Smooth muscle cell (in vitro differentiated cells): ENCODE results near the gene C3orf70. TPM values are rescaled to one million over a fixed set of nuclear protein-coding genes. Genes with fewer than 3 reads are reported as not detected.

Source experiments
- DNase-seq: peaks from one replicate; lab custom pipeline; 2025; ENCODE audit not compliant: unreplicated experiment; lab: John Stamatoyannopoulos, UW
- H2AFZ ChIP-seq: fragments of 200-600 bp; sonication (generic); 2 replicates; pipeline ENCODE4 v1.6.0; 2016; ENCODE audit warnings: antibody characterized with exemption, low read depth, mild to moderate bottlenecking
- H3F3A ChIP-seq: fragments of 200-600 bp; sonication (generic); 2 replicates; pipeline ENCODE4 v1.6.0; 2017; ENCODE audit warnings: antibody characterized with exemption, low read depth
- H3K27ac ChIP-seq: fragments of 200-600 bp; sonication (generic); 2 replicates; pipeline ENCODE4 v1.5.1; 2016; ENCODE audit warnings: low read depth, mild to moderate bottlenecking
- H3K27me3 ChIP-seq: fragments of 200-600 bp; sonication (generic); 2 replicates; pipeline ENCODE4 v1.6.1; 2016; ENCODE audit warnings: low read depth, mild to moderate bottlenecking
- H3K36me3 ChIP-seq: fragments of 200-600 bp; sonication (generic); 2 replicates; pipeline ENCODE4 v1.5.1; 2016; ENCODE audit warnings: low read depth
- H3K4me1 ChIP-seq: fragments of 200-600 bp; sonication (generic); 2 replicates; pipeline ENCODE4 v1.5.1; 2016; ENCODE audit warnings: low read depth
- H3K4me2 ChIP-seq: fragments of 200-600 bp; sonication (generic); 2 replicates; pipeline ENCODE4 v1.6.0; 2016; ENCODE audit warnings: mild to moderate bottlenecking
- H3K4me3 ChIP-seq: fragments of 200-600 bp; sonication (generic); 2 replicates; pipeline ENCODE4 v1.5.1; 2016; ENCODE audit warnings: mild to moderate bottlenecking
- H3K79me2 ChIP-seq: fragments of 200-600 bp; sonication (generic); 2 replicates; pipeline ENCODE4 v1.6.0; 2016; ENCODE audit warnings: low read depth, mild to moderate bottlenecking
- H3K9ac ChIP-seq: fragments of 200-600 bp; sonication (generic); 2 replicates; pipeline ENCODE4 v1.6.0; 2016; ENCODE audit warnings: low read depth
- H3K9me3 ChIP-seq: fragments of 200-600 bp; sonication (generic); replicated peaks from 2 replicates; pipeline ENCODE4 v1.5.1; 2016; ENCODE audit warnings: low read depth
- H4K20me1 ChIP-seq: fragments of 200-600 bp; sonication (generic); 2 replicates; pipeline ENCODE4 v1.6.0; 2016; ENCODE audit warnings: low read depth
- CTCF ChIP-seq: fragments of 200-600 bp; sonication (generic); IDR thresholded peaks from 2 replicates; pipeline ENCODE4 v1.5.1; 2017; ENCODE audit warnings: borderline replicate concordance, mild to moderate bottlenecking, antibody characterized with exemption; ENCODE audit not compliant: insufficient read depth, poor library complexity, severe bottlenecking
- WGBS: methylation state at CpG from one replicate; pipeline ENCODE4 v1.1.7; 2016; ENCODE audit warnings: low lambda C conversion rate; 5-methylcytosine and 5-hydroxymethylcytosine counted together
- polyA plus RNA-seq: library from polyadenylated mRNA; unstranded; fragments of >200 nt; fragmentation: Nextera tagmentation; extraction: Ambion mirVana; gene quantifications from 2 replicates; pipeline ENCODE4 v1.2.1, GENCODE V29; 2016
- total RNA-seq: library from RNA; depleted of rRNA; stranded (reverse); fragments of >200 nt; gene quantifications from 2 replicates; pipeline ENCODE4 v1.2.3, GENCODE V29; 2014

Gene C3orf70
- total and polyA plus RNA-seq, 2 experiments from 2014 or later, result 0.23 to 0.72 TPM

- no peaks in the 10 kb centered on the region for H3F3A ChIP-seq
- no peak overlapping the region for H2AFZ ChIP-seq
- DNase-seq, result no peak
- no peak overlapping the region for H3K4me2 ChIP-seq
- H3K79me2 ChIP-seq, result no peaks in the 10 kb centered on the region
- WGBS, result 88% methylated on average over 3 of the region's 3 CpGs
- peaks cover 18% of the 10 kb centered on the region for H3K4me1 ChIP-seq
- peaks cover 66% of the 10 kb centered on the region for H3K27me3 ChIP-seq
- TF ChIP-seq CTCF, result no peak
- H4K20me1 ChIP-seq, result no peaks in the 10 kb centered on the region
- H3K9me3 ChIP-seq, result no peaks in the 10 kb centered on the region
- H3K27ac ChIP-seq, result no peak overlapping the region
- H3K9ac ChIP-seq, result no peak overlapping the region
- H3K36me3 ChIP-seq, result no peaks in the 10 kb centered on the region
- no peak overlapping the region for H3K4me3 ChIP-seq
These were observed 3.3 kb downstream of the C3orf70 start for GRCh38 chr3:185149591-185149990.

- H3F3A ChIP-seq, result no peaks in the 10 kb centered on the region
- no peak overlapping the region for H3K9ac ChIP-seq
- peaks cover 38% of the 10 kb centered on the region for H3K27me3 ChIP-seq
- no peak overlapping the region for H3K27ac ChIP-seq
- no peaks in the 10 kb centered on the region for H3K36me3 ChIP-seq
- H4K20me1 ChIP-seq, result no peaks in the 10 kb centered on the region
- WGBS, result 93% methylated on average over 6 of the region's 6 CpGs
- no peaks in the 10 kb centered on the region for H3K79me2 ChIP-seq
- no peak for DNase-seq
- TF ChIP-seq CTCF, result no peak
- H3K4me3 ChIP-seq, result no peak overlapping the region
- H3K4me2 ChIP-seq, result no peak overlapping the region
- no peaks in the 10 kb centered on the region for H3K9me3 ChIP-seq
- no peak overlapping the region for H2AFZ ChIP-seq
- H3K4me1 ChIP-seq, result no peaks in the 10 kb centered on the region
These were observed 7.3 kb downstream of the C3orf70 start for GRCh38 chr3:185145511-185145910.

- H4K20me1 ChIP-seq, result no peaks in the 10 kb centered on the region
- H2AFZ ChIP-seq, result no peak overlapping the region
- no peaks in the 10 kb centered on the region for H3K36me3 ChIP-seq
- no peak for DNase-seq
- H3K4me3 ChIP-seq, result no peak overlapping the region
- H3K4me2 ChIP-seq, result no peak overlapping the region
- no peaks in the 10 kb centered on the region for H3K9me3 ChIP-seq
- TF ChIP-seq CTCF, result no peak
- no peaks in the 10 kb centered on the region for H3K79me2 ChIP-seq
- 86% methylated on average over 3 of the region's 3 CpGs for WGBS
- no peak overlapping the region for H3K9ac ChIP-seq
- H3K27ac ChIP-seq, result no peak overlapping the region
- peaks cover 31% of the 10 kb centered on the region for H3K27me3 ChIP-seq
- H3F3A ChIP-seq, result no peaks in the 10 kb centered on the region
- H3K4me1 ChIP-seq, result no peaks in the 10 kb centered on the region
These were observed 8.1 kb downstream of the C3orf70 start for GRCh38 chr3:185144784-185145183.

- Histone ChIP-seq H3F3A (no peaks in the 10 kb centered on the region), H3K9me3 (no peaks in the 10 kb centered on the region), H3K4me3 (no peak overlapping the region), H2AFZ (no peak overlapping the region), H3K9ac (no peak overlapping the region), H3K79me2 (no peaks in the 10 kb centered on the region), H3K36me3 (no peaks in the 10 kb centered on the region), H4K20me1 (no peaks in the 10 kb centered on the region), H3K27me3 (no peaks in the 10 kb centered on the region), H3K27ac (no peak overlapping the region), H3K4me2 (no peak overlapping the region), H3K4me1 (no peaks in the 10 kb centered on the region)
- WGBS, result 100% methylated on average over 1 of the region's 1 CpG
- no peak for DNase-seq
- no peak for TF ChIP-seq CTCF
These were observed 15.0 kb downstream of the C3orf70 start for GRCh38 chr3:185137821-185138220.
